Cardiac muscle cell (in vitro differentiated cells and primary cell): ENCODE data around the gene FAF1. TPM values are rescaled to one million over a fixed set of nuclear protein-coding genes. Genes with fewer than 3 reads are reported as not detected.

Experiments
- DNase-seq, 2 donors: peaks; one replicate each; pipeline versions ENCODE4 v3.0.0 to v3.0.0-alpha.2; 2010 to 2017; ENCODE audit warnings: low read depth in 1 of 2, low spot score in 1 of 2
- H3K27ac ChIP-seq: fragments of 200-600 bp; sonication (generic); 2 replicates; pipeline ENCODE4 v1.5.1; 2016
- H3K27me3 ChIP-seq: fragments of 200-600 bp; sonication (generic); 2 replicates; pipeline ENCODE4 v1.6.0; 2016; ENCODE audit warnings: control low read depth
- H3K36me3 ChIP-seq: fragments of 200-600 bp; sonication (generic); 2 replicates; pipeline ENCODE4 v1.5.1; 2016; ENCODE audit warnings: control low read depth
- H3K4me1 ChIP-seq: fragments of 200-600 bp; sonication (generic); 2 replicates; pipeline ENCODE4 v1.8.1; 2017; ENCODE audit warnings: low read depth, mild to moderate bottlenecking, mixed run types
- H3K4me3 ChIP-seq: fragments of 200-600 bp; sonication (generic); 2 replicates; pipeline ENCODE4 v1.5.1; 2016; ENCODE audit warnings: mild to moderate bottlenecking
- H3K9me3 ChIP-seq: fragments of 200-600 bp; sonication (generic); 2 replicates; pipeline ENCODE4 v1.5.1; 2017; ENCODE audit warnings: low read depth, mild to moderate bottlenecking, control low read depth
- polyA plus RNA-seq: library from polyadenylated mRNA; unstranded; fragments of >200 nt; fragmentation: Nextera tagmentation; extraction: Ambion mirVana; gene quantifications from 2 replicates; pipeline ENCODE4 v1.2.1, GENCODE V29; 2016
- total RNA-seq: library from RNA; depleted of rRNA; stranded (reverse); fragments of >200 nt; gene quantifications from 2 replicates; pipeline ENCODE4 v1.2.3, GENCODE V29; 2016
- TF ChIP-seq, protein P1 (sequence below): IDR thresholded peaks from 2 replicates; pipeline ENCODE4 v1.5.1; 2012; ENCODE audit warnings: low read depth, mild to moderate bottlenecking, low read length

The FAF1 gene
- total and polyA plus RNA-seq, 2 experiments from 2014 or later, result 24.3 to 76.7 TPM

DNA sequence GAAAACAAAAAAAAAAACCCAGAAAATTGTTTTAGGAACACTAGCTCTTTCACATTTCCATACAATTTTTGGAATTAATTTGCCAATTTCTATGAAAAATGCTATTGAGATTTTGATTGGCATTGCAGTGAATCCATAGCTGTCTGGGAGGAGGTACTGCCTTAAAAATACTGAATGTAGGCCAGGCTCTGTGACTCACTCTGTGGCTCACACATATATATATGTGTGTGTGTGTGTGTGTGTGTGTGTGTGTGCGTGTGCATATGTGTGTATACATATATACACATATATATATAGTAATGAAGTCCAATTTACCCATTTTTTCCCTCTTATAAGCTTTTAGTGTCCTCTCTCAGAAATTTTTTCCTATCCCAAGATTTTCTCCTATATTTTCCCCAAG lies 322.6 kb downstream of the FAF1 start:
- TF ChIP-seq, protein P1, sequence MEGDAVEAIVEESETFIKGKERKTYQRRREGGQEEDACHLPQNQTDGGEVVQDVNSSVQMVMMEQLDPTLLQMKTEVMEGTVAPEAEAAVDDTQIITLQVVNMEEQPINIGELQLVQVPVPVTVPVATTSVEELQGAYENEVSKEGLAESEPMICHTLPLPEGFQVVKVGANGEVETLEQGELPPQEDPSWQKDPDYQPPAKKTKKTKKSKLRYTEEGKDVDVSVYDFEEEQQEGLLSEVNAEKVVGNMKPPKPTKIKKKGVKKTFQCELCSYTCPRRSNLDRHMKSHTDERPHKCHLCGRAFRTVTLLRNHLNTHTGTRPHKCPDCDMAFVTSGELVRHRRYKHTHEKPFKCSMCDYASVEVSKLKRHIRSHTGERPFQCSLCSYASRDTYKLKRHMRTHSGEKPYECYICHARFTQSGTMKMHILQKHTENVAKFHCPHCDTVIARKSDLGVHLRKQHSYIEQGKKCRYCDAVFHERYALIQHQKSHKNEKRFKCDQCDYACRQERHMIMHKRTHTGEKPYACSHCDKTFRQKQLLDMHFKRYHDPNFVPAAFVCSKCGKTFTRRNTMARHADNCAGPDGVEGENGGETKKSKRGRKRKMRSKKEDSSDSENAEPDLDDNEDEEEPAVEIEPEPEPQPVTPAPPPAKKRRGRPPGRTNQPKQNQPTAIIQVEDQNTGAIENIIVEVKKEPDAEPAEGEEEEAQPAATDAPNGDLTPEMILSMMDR, result no peak
- H3K4me1 ChIP-seq, result peaks cover 17% of the 10 kb centered on the region
- DNase-seq, result no peak
- no peaks in the 10 kb centered on the region for H3K9me3 ChIP-seq
- H3K4me3 ChIP-seq, result no peak overlapping the region
- H3K36me3 ChIP-seq, result no peaks in the 10 kb centered on the region
- H3K27me3 ChIP-seq, result no peaks in the 10 kb centered on the region
- H3K27ac ChIP-seq, result no peak overlapping the region

DNA sequence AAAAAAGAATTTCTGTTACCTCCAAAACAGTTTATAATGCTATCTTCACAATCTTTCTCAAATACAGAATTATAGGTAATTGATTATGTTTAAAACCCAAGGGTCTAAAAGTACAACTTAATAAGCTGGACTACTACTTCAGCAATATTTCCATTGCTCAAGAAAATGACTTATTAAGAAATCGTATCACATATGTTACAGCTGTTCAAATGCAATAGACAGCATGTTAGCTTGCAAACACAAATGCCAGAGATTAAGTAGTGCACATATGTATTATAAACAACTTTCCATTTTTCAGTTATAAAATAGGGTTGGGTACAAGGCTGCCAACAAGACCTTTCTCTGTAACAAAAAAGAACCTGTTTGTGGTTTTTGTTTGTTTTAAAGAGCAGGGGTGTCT lies 325.8 kb downstream of the FAF1 start:
- TF ChIP-seq, protein P1, result no peak
- no peaks in the 10 kb centered on the region for H3K36me3 ChIP-seq
- H3K4me3 ChIP-seq, result no peak overlapping the region
- H3K9me3 ChIP-seq, result no peaks in the 10 kb centered on the region
- no peaks in the 10 kb centered on the region for H3K27me3 ChIP-seq
- DNase-seq, result no peak
- peaks cover 18% of the 10 kb centered on the region for H3K4me1 ChIP-seq
- H3K27ac ChIP-seq, result no peak overlapping the region

DNA sequence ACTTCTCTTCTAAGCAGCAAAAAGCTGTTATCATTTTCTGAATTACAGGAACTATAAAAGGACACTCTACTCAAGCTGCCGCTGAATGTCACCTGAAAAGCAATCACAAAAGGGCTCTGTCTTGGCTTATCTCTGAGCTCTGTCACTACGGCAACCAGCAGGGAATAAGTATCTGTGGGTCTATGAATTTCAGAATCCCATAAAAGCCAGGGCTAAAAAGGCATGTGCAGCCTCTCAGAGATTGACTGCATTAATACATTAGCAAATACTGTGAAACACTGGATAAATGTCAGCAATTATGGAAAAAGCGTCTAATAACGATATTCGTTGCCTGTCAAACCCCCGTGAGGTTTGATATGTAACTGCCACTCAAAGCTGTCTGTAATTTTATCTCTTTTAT lies 326.6 kb downstream of the FAF1 start:
- no peaks in the 10 kb centered on the region for H3K36me3 ChIP-seq
- no peaks in the 10 kb centered on the region for H3K9me3 ChIP-seq
- peak in 1 of 2 donors; percentile 24 for DNase-seq
- TF ChIP-seq, protein P1, result no peak
- no peak overlapping the region for H3K4me3 ChIP-seq
- no peaks in the 10 kb centered on the region for H3K27me3 ChIP-seq
- peaks cover 17% of the 10 kb centered on the region for H3K4me1 ChIP-seq
- H3K27ac ChIP-seq, result no peak overlapping the region

DNA sequence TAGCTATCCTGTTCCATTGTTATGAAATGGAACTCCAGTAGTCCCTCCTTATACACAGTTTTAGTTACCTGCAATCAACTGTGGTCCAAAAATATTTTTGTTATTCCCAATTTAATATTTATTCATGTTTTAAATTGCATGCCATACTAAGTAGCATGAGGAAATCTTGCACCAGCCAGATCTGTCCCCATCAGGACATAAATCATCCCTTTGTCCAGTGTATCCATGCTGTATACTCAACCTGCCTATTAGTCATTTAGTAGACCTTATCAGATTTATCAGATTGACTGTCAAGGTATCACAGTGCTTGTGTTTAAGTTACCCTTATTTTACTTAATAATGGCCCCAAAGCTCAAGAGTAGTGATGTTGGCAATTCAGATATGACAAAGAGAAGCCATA lies 328.9 kb downstream of the FAF1 start:
- DNase-seq, result no peak
- Histone ChIP-seq H3K36me3 (no peaks in the 10 kb centered on the region), H3K4me3 (no peak overlapping the region), H3K9me3 (no peaks in the 10 kb centered on the region), H3K4me1 (peaks cover 17% of the 10 kb centered on the region), H3K27ac (no peak overlapping the region), H3K27me3 (no peaks in the 10 kb centered on the region)
- TF ChIP-seq, protein P1, result no peak

DNA sequence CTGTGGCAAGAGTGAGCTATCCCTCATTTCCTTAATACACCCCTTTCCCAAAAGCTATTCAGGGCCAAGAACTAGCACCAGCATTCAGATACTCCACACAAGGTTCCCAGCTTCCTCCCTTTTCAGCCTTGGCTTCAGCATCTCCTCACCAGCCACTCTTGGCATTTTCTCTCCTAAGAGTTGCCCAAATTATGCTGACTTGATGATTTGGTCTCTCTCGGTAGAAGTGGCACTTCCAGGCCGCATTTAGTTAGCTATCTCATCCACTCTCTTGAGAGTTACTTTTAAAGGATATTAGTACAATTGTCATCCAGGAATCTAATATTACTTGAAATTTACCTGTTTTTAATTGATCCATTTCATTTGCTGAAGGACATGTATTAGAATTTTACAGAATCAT lies 337.8 kb downstream of the FAF1 start:
- Histone ChIP-seq H3K9me3 (no peaks in the 10 kb centered on the region), H3K27me3 (no peaks in the 10 kb centered on the region), H3K4me1 (no peaks in the 10 kb centered on the region), H3K27ac (no peak overlapping the region), H3K36me3 (no peaks in the 10 kb centered on the region), H3K4me3 (no peak overlapping the region)
- no peak for DNase-seq
- TF ChIP-seq, protein P1, result no peak
